GM19468 (cell line): ENCODE data around the gene KRI1.
"Not testable (repeated sequence)": the region's sequence is repeated elsewhere in the genome, so short reads cannot be mapped to it uniquely, and the experiment has no call there.

Experiments
- ATAC-seq: cut with Tn5 transposase; IDR thresholded peaks from one replicate; pipeline ENCODE4 v1.9.1; 2021; ENCODE audit warnings: mild to moderate bottlenecking, moderate library complexity, moderate number of reproducible peaks; ENCODE audit not compliant: unreplicated experiment; ENCODE audit errors: extremely low read depth

KRI1 gene

GRCh38 chr19:10577951-10578350, 12.1 kb upstream of the KRI1 start:
- ATAC-seq = no peak

GRCh38 chr19:10575011-10575716, 9.4 kb upstream of the KRI1 start:
- ATAC-seq = no peak

- ATAC-seq = no peak
Observed at GRCh38 chr19:10574462-10574861, 8.7 kb upstream of the KRI1 start.

- ATAC-seq = not testable (repeated sequence)
Observed at GRCh38 chr19:10573793-10574192, 8.0 kb upstream of the KRI1 start.

GRCh38 chr19:10568826-10569651, 3.2 kb upstream of the KRI1 start, which contains the start of gene CDKN2D:
CDKN2D (minus strand) TSS chr19:10568979; CDS start chr19:10568653, 326 bp downstream.
- peak; percentile 68 for ATAC-seq

GRCh38 chr19:10568062-10568825, 2.4 kb upstream of the KRI1 start:
- no peak for ATAC-seq

GRCh38 chr19:10567656-10568055, 1.8 kb upstream of the KRI1 start:
- no peak for ATAC-seq

GRCh38 chr19:10566658-10567410, 1.0 kb upstream of the KRI1 start:
- ATAC-seq = no peak

- no peak for ATAC-seq
Observed at GRCh38 chr19:10566408-10566657, 523 bp upstream of the KRI1 start.

- ATAC-seq = no peak
Observed at GRCh38 chr19:10565028-10565566, 713 bp downstream of the KRI1 start.

GRCh38 chr19:10562609-10563008, 3.2 kb downstream of the KRI1 start:
- ATAC-seq = no peak

- ATAC-seq = no peak
Observed at GRCh38 chr19:10560154-10560553, 5.7 kb downstream of the KRI1 start.

- ATAC-seq = no peak
Observed at GRCh38 chr19:10557603-10558197, 8.1 kb downstream of the KRI1 start.

GRCh38 chr19:10555610-10555973, 10.2 kb downstream of the KRI1 start:
- no peak for ATAC-seq

- no peak for ATAC-seq
Observed at GRCh38 chr19:10554760-10555609, 10.8 kb downstream of the KRI1 start.

GRCh38 chr19:10553943-10554381, 11.8 kb downstream of the KRI1 start:
- ATAC-seq = peak; percentile 36

- no peak for ATAC-seq
Observed at GRCh38 chr19:10553087-10553667, 12.6 kb downstream of the KRI1 start.

- no peak for ATAC-seq
Observed at GRCh38 chr19:10552510-10553053, 13.2 kb downstream of the KRI1 start.
